Purkinje cell (primary cell): ENCODE data around the gene CCSAP. TPM values are rescaled to one million over a fixed set of nuclear protein-coding genes. Genes with fewer than 3 reads are reported as not detected.

ENCODE experiments used
- polyA plus RNA-seq: library from polyadenylated mRNA; unstranded; fragments of >200 nt; fragmentation: Nextera tagmentation; gene quantifications from 2 replicates; pipeline ENCODE4 v1.2.1, GENCODE V29; 2014

CCSAP gene, protein sequence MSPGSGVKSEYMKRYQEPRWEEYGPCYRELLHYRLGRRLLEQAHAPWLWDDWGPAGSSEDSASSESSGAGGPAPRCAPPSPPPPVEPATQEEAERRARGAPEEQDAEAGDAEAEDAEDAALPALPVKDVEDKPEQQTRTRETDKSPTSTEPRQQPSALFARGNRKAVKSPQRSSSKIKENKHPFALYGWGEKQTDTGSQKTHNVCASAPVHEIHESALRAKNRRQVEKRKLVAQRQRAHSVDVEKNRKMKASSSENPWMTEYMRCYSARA
- polyA plus RNA-seq: 23.9 and 26.4 TPM in 2 replicates

DNA sequence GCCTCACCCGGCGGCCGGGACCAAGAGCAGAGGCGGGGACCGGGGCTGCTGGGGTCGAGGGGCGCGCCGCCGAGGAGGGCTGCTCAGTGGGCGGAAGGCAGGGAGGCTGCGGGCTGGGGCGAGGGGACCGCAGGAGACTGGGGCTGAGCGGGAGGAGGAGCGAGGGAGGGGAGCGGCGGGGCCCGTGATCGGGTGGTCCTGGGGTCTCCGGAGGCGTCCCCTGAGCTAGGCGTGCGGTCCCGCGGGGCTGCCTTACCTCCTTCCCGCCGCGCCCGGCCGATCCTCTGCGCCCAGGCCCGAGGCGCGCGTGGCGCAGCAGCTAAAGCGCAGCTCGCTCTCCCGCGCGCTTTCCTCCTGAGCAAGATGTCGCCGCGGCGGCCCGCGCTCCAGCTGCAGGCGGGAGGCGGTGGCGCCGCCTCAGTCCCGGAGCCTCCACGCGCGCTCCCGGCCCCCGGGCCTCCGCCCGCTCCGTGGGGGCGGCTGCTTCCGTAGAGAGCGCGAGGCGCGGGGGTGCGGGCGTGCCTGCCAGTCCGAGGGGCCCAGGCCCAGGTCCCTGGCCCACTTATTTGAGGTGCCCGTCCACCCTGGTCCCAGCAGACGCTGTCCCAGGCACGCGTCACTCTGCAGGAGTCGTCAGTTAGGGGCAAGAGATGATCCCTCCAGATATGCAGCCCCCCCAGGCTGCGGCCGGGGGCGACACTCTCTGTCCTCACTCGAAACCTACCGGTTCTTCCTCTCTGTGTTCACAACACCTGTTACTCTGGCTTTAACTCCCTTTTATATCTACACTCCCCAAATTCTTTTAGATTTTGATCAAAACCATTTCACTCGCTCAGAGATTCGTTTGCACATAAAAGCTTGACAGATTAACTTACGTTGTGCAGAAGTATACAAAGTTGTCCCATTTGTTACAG lies at the start of gene CCSAP:
Gene CCSAP (minus strand): TSS at position 392 of the 914 bp plus-strand sequence. CDS start 582 bp downstream, outside the sequence.

Other genes starting within 250 kb of the CCSAP start
- gene RAB4A, start 71.9 kb downstream of the CCSAP start, polyA plus RNA-seq: 33.3 and 34.2 TPM in 2 replicates
- gene ACTA1, start 91.0 kb upstream of the CCSAP start, polyA plus RNA-seq: 1.1 and 4.0 TPM in 2 replicates
- gene NUP133, start 165.3 kb upstream of the CCSAP start, polyA plus RNA-seq: 25.0 and 27.9 TPM in 2 replicates
- 4.4 and 5.5 TPM in 2 replicates for gene ABCB10, start 215.7 kb upstream of the CCSAP start, polyA plus RNA-seq